Upper lobe of left lung (tissue), 6 donors: ENCODE data around the gene SPDYE4. TPM values are rescaled to one million over a fixed set of nuclear protein-coding genes. Genes with fewer than 3 reads are reported as not detected.

ENCODE experiments used
- ATAC-seq, 2 donors: fragments of 200-7000 bp; cut with Tn5 transposase; one replicate each; pipeline ENCODE4 v1.9.1; 2022; ENCODE audit warnings: mild to moderate bottlenecking in 2 of 2, moderate library complexity in 2 of 2; ENCODE audit not compliant: low FRiP score in 2 of 2
- DNase-seq, 2 donors: peaks; one replicate each; pipeline ENCODE4 v3.0.0-alpha.2; 2019 to 2020
- H3K27ac ChIP-seq, 4 donors: fragments of 200-600 bp; sonication (generic); one replicate each; pipeline ENCODE4 v1.5.1; 2016 to 2019
- H3K27me3 ChIP-seq, 4 donors: fragments of 200-600 bp; sonication (generic); one replicate each; pipeline ENCODE4 v1.5.1; 2017 to 2019
- H3K36me3 ChIP-seq, 4 donors: fragments of 200-600 bp; sonication (generic); one replicate each; pipeline ENCODE4 v1.5.1; 2016 to 2019
- H3K4me1 ChIP-seq, 4 donors: fragments of 200-600 bp; sonication (generic); one replicate each; pipeline ENCODE4 v1.5.1; 2018 to 2019
- H3K4me3 ChIP-seq, 4 donors: fragments of 200-600 bp; sonication (generic); one replicate each; pipeline ENCODE4 v1.5.1; 2017 to 2019; ENCODE audit warnings: mild to moderate bottlenecking in 2 of 4, moderate library complexity in 1 of 4
- H3K9me3 ChIP-seq, 4 donors: fragments of 200-600 bp; sonication (generic); one replicate each; pipeline ENCODE4 v1.5.1; 2018 to 2019
- EP300 ChIP-seq, 4 donors: sonication (generic); formaldehyde crosslinking; IDR thresholded peaks; one replicate each; pipeline ENCODE4 v1.5.1; 2017; ENCODE audit warnings: antibody characterized with exemption in 4 of 4, control low read depth in 2 of 4
- POLR2A ChIP-seq, 4 donors: fragments of 450-650 bp; IDR thresholded peaks; one replicate each; pipeline ENCODE4 v1.5.1; 2016 to 2017; ENCODE audit warnings: antibody characterized with exemption in 4 of 4, mild to moderate bottlenecking in 2 of 4
- POLR2AphosphoS5 ChIP-seq, 2 donors: sonication (generic); formaldehyde crosslinking; IDR thresholded peaks; one replicate each; pipeline ENCODE4 v1.5.1; 2017; ENCODE audit warnings: antibody characterized with exemption in 2 of 2
- WGBS, 2 donors: methylation state at CpG; one replicate each; pipeline ENCODE4 v1.1.5; 2017 to 2018; 5-methylcytosine and 5-hydroxymethylcytosine counted together
- total RNA-seq, 6 donors: library from RNA; depleted of rRNA in 4 of 6; stranded (reverse); fragments of >200 nt in 4 of 6; gene quantifications; one replicate each; pipeline versions ENCODE4 v1.1.0 to v1.2.1, GENCODE V29; 2016 to 2021
- TF ChIP-seq, protein P1 (sequence below), 6 experiments: fragments of 450-650 bp in 4 of 6; fragments of 200-600 bp in 2 of 6; sonication (generic) in 2 of 6; IDR thresholded peaks; one replicate each; pipeline ENCODE4 v1.5.1; 2016 to 2019; ENCODE audit warnings: antibody characterized with exemption in 6 of 6
- donor health status: DM: no; HTN: no; CAD: no; lungs with moderate emphysema.
- donor health status: DM: no; HTN: yes; CAD: no; lungs with severe emphysema.

The SPDYE4 gene
- total RNA-seq, 6 donors from 2014 or later: not detected

- Histone ChIP-seq H3K27ac (no peak overlapping the region), H3K36me3 (no peaks in the 10 kb centered on the region), H3K27me3 (no peaks in the 10 kb centered on the region), H3K9me3 (peaks cover 0 to 5% (median 0%) of the 10 kb centered on the region in 4 donors), H3K4me1 (no peaks in the 10 kb centered on the region), H3K4me3 (no peak overlapping the region)
- TF ChIP-seq EP300 (IDR thresholded peaks at IDR 0.05) (no peak), POLR2AphosphoS5 (IDR thresholded peaks at IDR 0.05) (no peak), POLR2A (IDR thresholded peaks at IDR 0.05) (no peak)
- TF ChIP-seq, protein P1, sequence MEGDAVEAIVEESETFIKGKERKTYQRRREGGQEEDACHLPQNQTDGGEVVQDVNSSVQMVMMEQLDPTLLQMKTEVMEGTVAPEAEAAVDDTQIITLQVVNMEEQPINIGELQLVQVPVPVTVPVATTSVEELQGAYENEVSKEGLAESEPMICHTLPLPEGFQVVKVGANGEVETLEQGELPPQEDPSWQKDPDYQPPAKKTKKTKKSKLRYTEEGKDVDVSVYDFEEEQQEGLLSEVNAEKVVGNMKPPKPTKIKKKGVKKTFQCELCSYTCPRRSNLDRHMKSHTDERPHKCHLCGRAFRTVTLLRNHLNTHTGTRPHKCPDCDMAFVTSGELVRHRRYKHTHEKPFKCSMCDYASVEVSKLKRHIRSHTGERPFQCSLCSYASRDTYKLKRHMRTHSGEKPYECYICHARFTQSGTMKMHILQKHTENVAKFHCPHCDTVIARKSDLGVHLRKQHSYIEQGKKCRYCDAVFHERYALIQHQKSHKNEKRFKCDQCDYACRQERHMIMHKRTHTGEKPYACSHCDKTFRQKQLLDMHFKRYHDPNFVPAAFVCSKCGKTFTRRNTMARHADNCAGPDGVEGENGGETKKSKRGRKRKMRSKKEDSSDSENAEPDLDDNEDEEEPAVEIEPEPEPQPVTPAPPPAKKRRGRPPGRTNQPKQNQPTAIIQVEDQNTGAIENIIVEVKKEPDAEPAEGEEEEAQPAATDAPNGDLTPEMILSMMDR (IDR thresholded peaks at IDR 0.05): no peak
- no peak for ATAC-seq
- WGBS, 2 donors: 44 to 59% methylated on average over 1 of the region's 1 CpG
- DNase-seq: no peak
Observed at GRCh38 chr17:8776881-8777280, 18.5 kb upstream of the SPDYE4 start.

DNA sequence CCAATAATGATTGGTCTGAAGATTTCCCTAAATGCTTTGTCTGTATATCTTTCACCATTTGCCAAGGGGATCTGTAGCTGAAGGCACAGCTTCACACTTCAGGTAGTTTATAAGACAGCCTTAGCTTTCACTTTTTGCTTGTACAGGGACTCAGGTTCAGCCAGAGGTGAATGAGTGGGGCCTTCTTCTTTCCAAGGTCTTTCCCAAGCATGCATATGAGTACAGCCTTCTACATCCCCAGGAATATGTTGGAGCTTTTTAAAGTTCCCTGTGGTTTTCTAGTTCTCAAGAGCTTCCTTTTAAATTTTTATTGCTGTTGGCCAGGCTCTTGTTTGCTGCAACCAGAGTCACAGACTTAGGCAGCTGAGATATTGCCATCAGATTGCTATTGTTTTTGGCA is 17.9 kb upstream of the SPDYE4 start:
- ATAC-seq: no peak
- no peak for TF ChIP-seq POLR2A (IDR thresholded peaks at IDR 0.05)
- TF ChIP-seq POLR2AphosphoS5 (IDR thresholded peaks at IDR 0.05): no peak
- TF ChIP-seq EP300 (IDR thresholded peaks at IDR 0.05): no peak
- TF ChIP-seq, protein P1 (IDR thresholded peaks at IDR 0.05): no peak
- Histone ChIP-seq H3K27me3 (no peaks in the 10 kb centered on the region), H3K9me3 (peaks cover 0 to 5% (median 0%) of the 10 kb centered on the region in 4 donors), H3K27ac (no peak overlapping the region), H3K36me3 (no peaks in the 10 kb centered on the region), H3K4me1 (no peaks in the 10 kb centered on the region), H3K4me3 (no peak overlapping the region)
- DNase-seq: no peak

DNA sequence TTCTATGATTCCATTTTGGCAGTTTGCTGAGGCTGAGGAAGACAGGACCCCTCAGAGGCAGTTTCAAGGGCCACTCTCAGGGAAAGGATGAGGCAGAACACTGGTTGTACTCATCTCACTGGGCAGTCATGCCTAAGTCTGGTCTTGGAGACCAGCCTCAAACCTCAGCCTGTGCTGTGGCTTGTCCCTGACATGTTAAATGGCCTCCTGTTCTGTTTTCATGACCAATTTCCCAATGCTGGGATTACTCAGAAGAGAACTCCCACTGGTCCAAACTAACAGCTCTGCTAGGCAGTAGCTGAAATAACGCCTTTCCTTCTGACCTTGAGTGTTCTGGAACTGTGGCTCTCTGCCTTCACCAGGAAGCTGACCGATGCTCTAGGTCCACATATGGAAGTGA is 8.4 kb upstream of the SPDYE4 start:
- Histone ChIP-seq H3K4me1 (no peaks in the 10 kb centered on the region), H3K4me3 (no peak overlapping the region), H3K27ac (no peak overlapping the region), H3K27me3 (no peaks in the 10 kb centered on the region), H3K9me3 (no peaks in the 10 kb centered on the region), H3K36me3 (no peaks in the 10 kb centered on the region)
- DNase-seq (no peak), ATAC-seq (no peak)
- WGBS, 2 donors: 78 to 84% methylated on average over 2 of the region's 2 CpGs
- TF ChIP-seq EP300 (IDR thresholded peaks at IDR 0.05): no peak

GRCh38 chr17:8762012-8762411 is 3.7 kb upstream of the SPDYE4 start:
- Histone ChIP-seq H3K27ac (no peak overlapping the region), H3K36me3 (no peaks in the 10 kb centered on the region), H3K4me1 (no peaks in the 10 kb centered on the region), H3K4me3 (no peak overlapping the region), H3K9me3 (no peaks in the 10 kb centered on the region), H3K27me3 (no peaks in the 10 kb centered on the region)
- DNase-seq (no peak), ATAC-seq (no peak)
- TF ChIP-seq EP300 (IDR thresholded peaks at IDR 0.05) (no peak), POLR2A (IDR thresholded peaks at IDR 0.05) (no peak), POLR2AphosphoS5 (IDR thresholded peaks at IDR 0.05) (no peak)
- TF ChIP-seq, protein P1 (IDR thresholded peaks at IDR 0.05): no peak
- WGBS, 2 donors: 88 to 96% methylated on average over 8 of the region's 8 CpGs

DNA sequence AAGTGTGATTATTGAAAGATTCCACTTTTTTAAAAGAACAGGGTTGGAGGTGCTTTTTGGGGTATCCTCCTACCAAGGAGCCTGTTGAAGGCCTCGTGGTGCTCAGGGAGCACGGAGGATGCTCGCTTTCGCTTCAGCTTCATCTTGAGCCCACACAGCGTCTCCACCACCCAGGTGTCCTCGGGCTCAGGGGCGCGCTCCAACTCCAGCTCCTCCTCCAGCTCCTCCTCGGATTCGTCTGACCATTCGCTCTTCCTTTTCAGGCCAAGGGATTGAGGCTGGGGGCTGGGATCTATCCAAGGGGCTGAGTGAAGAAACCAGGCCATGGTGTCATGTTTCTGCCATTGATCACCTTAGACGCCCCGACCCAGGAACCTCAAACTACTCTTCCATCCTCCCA is 1.2 kb downstream of the SPDYE4 start:
- TF ChIP-seq POLR2A (IDR thresholded peaks at IDR 0.05): no peak
- TF ChIP-seq EP300 (IDR thresholded peaks at IDR 0.05): no peak
- TF ChIP-seq, protein P1 (IDR thresholded peaks at IDR 0.05): no peak
- TF ChIP-seq POLR2AphosphoS5 (IDR thresholded peaks at IDR 0.05): no peak
- Histone ChIP-seq H3K4me3 (no peak overlapping the region), H3K36me3 (no peaks in the 10 kb centered on the region), H3K4me1 (no peaks in the 10 kb centered on the region), H3K27ac (no peak overlapping the region), H3K9me3 (no peaks in the 10 kb centered on the region), H3K27me3 (no peaks in the 10 kb centered on the region)
- 85 to 88% methylated on average over 13 of the region's 13 CpGs for WGBS, 2 donors
- DNase-seq (peak in 1 of 2 donors; percentile 27), ATAC-seq (no peak)
